OCI-LY7 (cell line): ENCODE results near the gene SAPCD2.

Experiments used
- EZH2phosphoT487 ChIP-seq: fragments of 200-600 bp; sonication (generic); IDR thresholded peaks from 2 replicates; pipeline ENCODE4 v1.6.1; 2018; ENCODE audit warnings: low read depth, borderline replicate concordance, mild to moderate bottlenecking, mixed run types, antibody characterized with exemption, low read length, moderate library complexity, mixed read lengths
- TF ChIP-seq, protein P1 (sequence below): fragments of 200-600 bp; sonication (generic); conservative IDR thresholded peaks from 2 replicates; pipeline ENCODE4 v1.5.1; 2014; ENCODE audit warnings: mild to moderate bottlenecking, antibody characterized with exemption, low read length, moderate library complexity, mixed read lengths

DNA sequence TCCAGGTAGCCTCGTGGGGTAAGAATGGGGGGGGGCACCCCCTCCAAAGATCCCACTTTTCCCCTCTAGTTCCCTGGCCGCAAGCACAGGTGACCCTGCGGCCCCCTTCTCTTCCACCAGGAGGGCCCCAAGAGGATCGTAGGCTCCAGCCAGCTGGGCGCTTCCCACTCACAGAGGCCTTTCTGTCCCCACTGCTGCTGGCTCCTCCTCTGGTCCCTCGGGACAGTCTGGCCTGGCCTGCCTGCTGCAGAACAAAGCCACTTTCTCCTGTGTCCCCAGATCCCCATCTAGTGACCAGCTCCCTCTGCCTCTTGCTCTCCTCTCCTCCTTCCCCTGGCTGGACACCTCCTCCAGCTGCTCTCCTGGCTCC, 534 bp upstream of the SAPCD2 start:
- TF ChIP-seq, protein P1, sequence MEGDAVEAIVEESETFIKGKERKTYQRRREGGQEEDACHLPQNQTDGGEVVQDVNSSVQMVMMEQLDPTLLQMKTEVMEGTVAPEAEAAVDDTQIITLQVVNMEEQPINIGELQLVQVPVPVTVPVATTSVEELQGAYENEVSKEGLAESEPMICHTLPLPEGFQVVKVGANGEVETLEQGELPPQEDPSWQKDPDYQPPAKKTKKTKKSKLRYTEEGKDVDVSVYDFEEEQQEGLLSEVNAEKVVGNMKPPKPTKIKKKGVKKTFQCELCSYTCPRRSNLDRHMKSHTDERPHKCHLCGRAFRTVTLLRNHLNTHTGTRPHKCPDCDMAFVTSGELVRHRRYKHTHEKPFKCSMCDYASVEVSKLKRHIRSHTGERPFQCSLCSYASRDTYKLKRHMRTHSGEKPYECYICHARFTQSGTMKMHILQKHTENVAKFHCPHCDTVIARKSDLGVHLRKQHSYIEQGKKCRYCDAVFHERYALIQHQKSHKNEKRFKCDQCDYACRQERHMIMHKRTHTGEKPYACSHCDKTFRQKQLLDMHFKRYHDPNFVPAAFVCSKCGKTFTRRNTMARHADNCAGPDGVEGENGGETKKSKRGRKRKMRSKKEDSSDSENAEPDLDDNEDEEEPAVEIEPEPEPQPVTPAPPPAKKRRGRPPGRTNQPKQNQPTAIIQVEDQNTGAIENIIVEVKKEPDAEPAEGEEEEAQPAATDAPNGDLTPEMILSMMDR: no peak
- no peak for TF ChIP-seq EZH2phosphoT487
